GM12875 (cell line): ENCODE data around the gene CLDN20.
A peak's percentile ranks its signal among the peaks of the same experiment; 100 is the strongest.

ENCODE experiments used
- H3K4me3 ChIP-seq: one replicate; pipeline ENCODE4 v1.5.1; 2011; ENCODE audit warnings: low read depth, low read length, control low read depth
- CTCF ChIP-seq: IDR thresholded peaks from 2 replicates; pipeline ENCODE4 v1.5.1; 2011; ENCODE audit warnings: low read depth, mild to moderate bottlenecking, control low read depth, inconsistent platforms, low read length, moderate library complexity, borderline replicate concordance; ENCODE audit not compliant: insufficient read depth

The CLDN20 gene

GRCh38 chr6:155245193-155245592 lies 18.6 kb upstream of the CLDN20 start:
- no peak overlapping the region for H3K4me3 ChIP-seq
- TF ChIP-seq CTCF = no peak

DNA sequence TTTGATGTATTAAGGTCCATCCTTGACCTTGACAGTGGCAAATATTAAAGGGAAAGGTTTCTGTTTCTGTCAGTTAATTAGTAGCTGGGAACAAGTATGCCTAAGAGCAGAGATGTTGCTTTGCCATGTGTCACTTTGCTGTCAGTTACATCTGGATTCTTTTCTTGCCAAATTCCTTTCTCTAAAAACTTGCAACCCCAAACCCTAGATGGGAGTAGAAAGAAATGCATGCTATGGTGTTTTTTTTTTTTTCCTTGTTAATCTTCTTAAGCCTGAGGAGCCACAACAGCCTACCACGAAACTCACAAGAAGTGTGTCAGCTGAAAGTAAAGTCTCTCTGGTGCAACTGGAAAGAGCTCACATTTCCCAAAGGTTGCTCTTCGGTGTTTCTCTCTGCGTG lies 18.0 kb upstream of the CLDN20 start:
- TF ChIP-seq CTCF = no peak

DNA sequence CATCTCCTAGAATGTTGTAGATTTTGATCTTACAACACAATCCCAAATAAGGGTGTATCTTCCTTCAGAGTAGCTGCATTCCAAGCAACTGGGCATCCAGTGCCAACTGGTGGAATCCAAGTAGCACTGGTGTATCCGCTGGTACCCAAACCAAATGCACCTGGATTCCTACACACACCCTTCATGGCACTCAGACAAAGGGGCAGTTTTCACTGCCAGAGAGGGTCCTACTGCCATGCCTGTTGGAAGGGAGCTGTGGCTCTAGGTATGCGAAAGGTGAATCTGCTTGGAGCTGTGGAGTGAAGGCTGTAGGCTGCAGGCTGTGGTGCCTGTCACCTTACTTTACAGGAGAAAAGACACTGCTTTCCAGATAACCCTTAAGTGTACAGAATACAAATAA lies 17.0 kb upstream of the CLDN20 start:
- H3K4me3 ChIP-seq = no peak overlapping the region
- no peak for TF ChIP-seq CTCF

More for the DNA sequence above, 18.0 kb upstream of the CLDN20 start:
- no peak overlapping the region for H3K4me3 ChIP-seq

- TF ChIP-seq CTCF = no peak
- no peak overlapping the region for H3K4me3 ChIP-seq
Measured at GRCh38 chr6:155247618-155248007, 16.2 kb upstream of the CLDN20 start.

DNA sequence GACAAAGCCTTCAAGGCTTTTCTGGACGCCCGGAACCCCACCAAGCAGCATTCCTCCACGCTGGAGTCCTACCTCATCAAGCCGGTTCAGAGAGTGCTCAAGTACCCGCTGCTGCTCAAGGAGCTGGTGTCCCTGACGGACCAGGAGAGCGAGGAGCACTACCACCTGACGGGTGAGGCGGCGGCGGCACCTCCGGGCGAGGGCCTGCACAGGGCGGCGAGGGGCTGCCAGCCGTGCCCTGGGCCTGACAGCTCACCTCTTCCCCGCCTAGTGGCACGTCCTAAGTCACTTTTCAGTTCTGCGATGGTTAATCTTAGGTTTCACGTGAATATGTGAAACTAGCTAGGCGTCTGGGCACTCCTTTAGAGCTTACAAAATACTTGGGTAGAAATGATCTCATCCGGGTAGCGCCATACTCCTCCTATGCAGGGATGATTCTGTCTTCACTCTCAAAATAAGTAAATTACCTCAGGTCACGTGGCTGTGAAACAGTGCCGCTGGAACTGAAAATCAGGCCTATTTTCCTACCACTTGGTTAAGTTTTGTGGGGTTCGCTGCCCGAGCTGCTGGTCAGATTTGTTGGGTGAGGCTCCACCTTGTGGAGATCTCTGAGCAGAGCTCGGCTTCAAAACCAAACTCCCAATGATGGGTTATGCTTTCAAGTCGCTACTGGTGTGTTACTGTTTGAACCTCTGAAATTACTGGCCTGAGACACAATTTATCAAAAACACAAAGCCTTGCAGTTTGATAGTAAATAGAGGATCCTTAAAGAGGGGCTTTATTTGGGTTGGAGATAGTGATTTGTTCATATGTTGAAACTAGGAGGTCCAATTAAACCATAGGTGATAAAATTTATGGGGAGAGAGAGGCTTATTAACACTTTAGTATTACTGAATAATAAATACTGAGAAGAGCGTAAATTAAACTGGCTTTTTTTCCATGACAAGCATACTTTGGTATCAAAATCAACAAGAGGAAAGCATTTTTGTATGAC lies 15.5 kb upstream of the CLDN20 start:
- TF ChIP-seq CTCF = peak; percentile 57; the same call in 1 of the 2 replicates
- no peak overlapping the region for H3K4me3 ChIP-seq

DNA sequence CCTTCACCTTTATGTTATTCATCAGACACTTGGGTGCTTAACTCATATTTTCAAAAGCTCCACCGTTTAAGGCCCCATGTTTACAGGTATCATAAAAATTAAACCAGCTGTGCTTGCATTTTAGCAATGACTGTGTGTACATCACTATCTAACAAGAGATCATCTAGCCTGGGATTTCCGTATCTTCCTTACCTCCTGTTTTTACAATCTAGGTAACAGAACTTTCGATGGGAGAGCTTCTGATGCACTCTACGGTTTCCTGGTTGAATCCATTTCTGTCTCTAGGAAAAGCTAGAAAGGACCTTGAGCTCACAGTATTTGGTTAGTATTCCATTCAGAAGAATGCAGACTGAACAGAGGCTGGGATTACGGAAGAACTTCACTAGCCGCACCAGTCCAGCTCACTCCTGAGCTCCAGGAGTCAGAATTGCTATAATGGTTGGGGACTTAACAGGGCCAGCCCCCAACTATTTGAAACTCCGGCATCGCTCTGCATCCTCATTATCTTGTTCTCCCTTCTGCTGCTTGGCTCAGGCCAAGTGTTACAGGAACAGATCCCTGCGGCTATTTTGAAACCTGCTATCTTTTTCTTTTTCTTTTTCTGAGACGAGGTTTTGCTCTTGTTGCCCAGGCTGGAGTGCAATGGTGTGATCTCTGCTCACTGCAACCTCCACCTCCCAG lies 13.0 kb upstream of the CLDN20 start:
- TF ChIP-seq CTCF = no peak
- H3K4me3 ChIP-seq = no peak overlapping the region
